SIG-M5 treated with dmso at 0.1 percent for 504 hours (cell line): ENCODE data around the gene MRPL58.
"Not testable (repeated sequence)": the region's sequence is repeated elsewhere in the genome, so short reads cannot be mapped to it uniquely, and the experiment has no call there.

ENCODE experiments used
- DNase-seq: peaks from one replicate; lab custom pipeline; 2025; ENCODE audit not compliant: unreplicated experiment; lab: John Stamatoyannopoulos, UW

Gene MRPL58

DNA sequence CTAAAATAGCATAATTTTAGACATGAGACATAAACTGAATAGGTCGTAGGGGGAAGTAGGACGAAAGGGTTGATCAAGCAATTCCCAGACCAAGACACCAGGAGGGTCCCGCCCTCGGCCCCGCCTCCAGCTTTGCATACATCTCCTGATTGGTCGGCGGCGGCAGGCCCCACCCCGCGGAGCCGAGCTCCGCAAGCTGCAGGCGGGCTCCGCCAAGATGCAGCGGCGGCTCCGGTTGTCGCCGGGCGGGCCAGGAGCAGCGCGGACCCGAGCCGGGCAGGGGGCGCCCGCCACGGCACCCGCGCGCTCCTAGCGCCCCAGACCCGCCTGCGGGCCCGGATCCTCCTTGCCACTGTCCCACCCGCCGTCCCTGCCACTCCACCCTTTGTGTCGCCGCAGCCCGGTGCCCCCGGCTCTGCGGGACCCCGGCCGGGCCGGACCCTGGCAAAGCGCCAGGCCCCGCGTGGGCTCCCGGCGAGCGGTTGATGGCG is 25.0 kb upstream of the MRPL58 start, which contains the start of gene CDR2L:
Gene CDR2L (plus strand): TSS at position 215 of the 491 bp plus-strand sequence. CDS start 412 bp downstream, outside the sequence.
- peak; percentile 97 for DNase-seq

DNA sequence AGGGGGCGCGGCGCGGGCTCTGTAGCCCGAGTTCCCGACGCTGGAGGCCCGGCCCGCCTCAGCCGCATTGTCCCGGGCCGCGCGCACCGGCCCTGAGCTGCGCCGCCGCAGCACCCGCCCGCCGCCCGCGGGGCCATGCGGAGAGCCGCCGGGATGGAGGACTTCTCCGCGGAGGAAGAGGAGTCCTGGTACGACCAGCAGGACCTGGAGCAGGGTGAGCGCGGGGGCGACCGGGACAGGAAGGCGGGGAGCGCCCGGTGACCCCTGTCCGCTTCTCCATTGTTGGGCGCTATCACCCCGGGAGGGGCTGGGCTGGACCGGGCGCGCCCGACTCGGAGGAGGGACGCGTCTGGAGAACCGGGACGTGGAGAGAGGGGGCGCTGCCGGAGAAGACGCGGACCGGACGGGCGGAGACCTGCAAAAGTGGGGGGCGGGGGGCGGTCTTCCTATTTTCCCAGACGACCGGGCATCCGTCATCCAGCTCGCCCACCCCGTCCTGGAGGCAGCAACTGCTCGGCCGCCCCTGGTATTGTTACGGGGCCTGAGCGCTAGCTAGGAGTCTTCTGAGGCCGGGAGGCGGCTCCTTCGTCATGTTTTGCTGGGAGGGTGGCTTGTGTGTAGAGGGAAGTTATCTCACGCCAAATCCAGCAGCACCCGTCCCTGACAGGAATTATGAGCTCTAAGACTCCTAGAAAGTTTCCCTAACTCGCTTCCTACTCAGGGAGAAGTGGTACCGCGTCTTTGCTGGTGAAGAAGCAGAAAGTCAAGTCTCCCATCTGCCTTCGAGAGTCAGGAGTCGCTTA is 24.4 kb upstream of the MRPL58 start:
- peak; percentile 48 for DNase-seq

DNA sequence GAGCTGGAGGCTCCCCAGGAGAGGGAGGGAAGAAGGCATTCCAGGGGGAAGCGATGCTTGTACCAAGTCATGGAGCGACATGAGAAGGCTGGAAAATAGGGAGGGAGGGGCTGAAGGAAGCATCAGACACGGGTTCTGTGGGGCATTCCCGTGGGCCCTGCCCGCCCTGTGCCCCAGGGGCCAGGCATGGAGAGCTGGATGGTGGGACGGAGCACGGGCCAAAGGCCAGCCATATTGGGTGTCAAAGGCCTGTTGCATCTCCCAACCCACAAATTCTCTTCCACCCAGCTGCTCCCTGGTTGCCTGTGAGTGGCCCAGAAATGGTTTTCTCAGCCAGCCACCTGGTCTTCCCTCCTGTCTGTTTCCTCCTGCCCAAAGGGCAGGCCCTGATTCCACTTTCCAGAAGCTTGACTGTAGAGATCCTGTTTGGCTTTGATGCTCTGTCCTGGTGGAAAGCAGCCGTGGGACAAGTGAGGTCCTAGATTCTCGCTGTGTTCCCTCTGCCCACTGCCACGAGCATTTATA is 21.8 kb upstream of the MRPL58 start:
- no peak for DNase-seq

DNA sequence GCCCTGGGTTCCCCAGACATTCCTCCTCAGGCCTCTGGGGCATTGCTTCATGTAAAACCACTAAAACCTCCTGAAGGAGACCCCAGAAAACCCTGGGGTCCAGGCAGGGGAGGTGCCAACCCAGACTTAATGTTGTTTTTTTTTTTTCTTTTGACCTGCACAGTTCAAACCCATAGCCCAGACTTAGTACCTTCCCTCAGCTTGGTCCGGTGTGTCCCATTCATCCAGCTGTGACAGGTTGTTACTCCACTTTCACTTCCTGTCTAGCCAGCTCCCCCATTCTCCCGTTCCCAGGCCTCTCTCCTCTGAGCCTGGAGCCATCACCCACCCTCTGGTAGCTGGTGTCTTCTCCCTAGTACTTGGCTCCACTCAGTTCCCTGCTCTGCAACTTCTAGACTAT is 20.2 kb upstream of the MRPL58 start:
- DNase-seq: no peak

DNA sequence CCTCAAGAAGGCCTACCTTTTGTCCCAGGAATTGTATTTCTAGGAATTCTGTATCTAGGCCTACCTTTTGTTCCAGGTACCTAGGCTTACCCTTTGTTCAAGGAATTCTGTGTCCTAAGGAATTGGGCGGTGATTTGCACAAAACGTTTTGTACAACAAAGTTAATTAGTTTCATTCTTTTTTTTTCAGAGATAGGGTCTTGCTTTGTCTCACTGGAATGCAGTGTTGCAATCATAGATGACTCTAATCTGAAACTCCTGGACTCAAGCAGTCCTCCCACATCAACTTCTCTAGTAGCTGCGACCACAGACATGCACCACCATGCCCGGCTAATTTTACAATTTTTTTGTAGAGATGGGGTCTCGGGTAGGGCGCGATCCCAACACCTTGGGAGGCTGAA is 18.0 kb upstream of the MRPL58 start:
- peak; percentile 38 for DNase-seq

DNA sequence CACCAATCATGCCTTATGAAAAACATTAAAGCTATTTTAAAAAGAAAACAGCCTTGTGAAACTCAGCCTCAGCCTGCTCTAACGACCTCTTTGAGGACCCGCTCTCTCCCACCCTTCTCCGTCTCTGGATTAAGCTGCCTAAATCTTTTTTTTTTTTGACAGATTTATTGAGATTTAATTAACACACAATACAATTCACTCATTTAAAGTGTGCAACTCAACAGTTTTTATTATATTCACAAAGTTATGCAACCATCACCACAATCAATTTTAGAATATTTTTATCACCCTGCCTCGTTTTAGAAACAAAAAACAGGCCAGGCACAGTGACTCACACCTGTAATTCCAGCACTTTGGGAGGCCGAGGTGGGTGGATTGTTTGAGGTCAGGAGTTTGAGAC is 16.6 kb upstream of the MRPL58 start:
- no peak for DNase-seq

DNA sequence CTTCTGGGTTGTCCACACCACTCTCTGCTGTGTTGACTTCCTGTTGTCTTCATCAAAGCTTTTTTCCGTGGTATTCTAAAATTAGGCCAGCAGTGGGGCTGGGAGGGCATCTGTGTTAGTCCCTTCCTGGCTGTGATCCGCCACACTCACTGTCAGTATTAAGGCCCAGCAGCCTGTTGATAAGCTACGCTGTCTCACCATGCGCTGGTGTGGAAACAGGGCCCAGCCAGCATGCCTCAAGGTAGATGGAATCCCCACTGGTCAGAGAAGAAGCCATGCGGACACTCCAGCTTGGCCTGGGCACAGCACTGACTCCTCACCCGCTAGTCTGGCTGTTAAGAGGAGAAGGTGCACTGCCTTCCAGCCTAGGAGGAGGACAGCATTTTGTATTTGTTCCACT is 13.7 kb upstream of the MRPL58 start:
- no peak for DNase-seq

DNA sequence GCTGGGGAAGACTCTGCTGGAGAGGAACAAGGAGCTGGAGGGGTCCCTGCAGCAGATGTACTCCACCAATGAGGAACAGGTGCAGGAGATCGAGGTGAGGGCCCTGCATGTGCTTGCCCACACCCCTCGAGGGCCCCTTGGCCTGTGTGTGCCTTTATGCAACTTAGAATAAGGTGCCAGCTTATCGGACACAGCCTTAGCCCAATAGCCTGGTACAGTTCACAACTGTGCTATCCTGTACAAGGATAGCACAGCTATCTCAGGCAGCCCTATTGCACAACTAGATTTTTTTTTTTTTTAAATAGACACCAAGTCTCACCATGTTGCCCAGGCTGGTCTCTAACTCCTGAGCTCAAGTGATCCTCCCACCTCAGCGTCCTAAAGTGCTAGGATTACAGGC is 12.9 kb upstream of the MRPL58 start:
- no peak for DNase-seq

DNA sequence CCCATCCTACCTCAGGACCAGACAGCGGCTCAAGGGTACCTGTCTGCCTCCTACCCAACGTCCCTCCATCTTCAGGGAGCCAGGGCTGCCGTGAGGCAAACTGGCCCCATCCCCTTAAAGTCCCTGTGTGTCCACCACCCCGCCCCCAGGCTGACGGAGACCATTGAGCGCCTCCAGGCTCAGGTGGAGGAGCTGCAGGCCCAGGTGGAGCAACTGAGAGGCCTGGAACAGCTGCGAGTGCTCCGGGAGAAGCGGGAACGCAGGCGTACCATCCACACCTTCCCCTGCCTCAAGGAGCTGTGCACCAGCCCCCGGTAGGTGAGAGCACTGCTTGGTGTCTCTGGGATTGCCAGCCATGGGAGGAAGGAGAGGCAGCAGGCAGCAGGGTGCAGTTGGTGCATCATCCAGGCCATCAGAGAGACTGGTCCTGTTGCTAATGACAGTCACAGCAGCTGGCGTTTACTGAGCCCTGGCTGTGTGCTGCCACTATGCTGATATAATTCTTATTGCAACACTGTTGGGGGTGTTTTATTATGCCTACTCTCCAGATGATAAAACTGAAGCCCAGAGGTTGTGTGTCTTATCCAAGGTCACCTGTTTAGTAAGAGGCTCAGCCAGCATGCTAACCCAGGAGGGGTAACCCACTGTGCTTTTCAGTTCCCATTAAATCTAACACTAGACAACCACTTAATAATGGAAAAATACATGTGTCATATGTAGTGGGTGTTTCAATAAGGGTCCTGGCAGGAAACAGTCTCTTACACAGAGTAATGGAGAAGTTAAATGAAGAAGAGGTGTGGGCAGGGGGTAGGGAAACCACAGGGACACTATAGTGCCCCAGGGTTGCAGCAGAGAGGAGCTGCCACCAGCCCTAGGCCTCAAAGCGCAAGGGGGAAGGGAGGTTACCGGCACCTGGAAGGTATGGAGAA is 10.3 kb upstream of the MRPL58 start:
- DNase-seq: no peak

DNA sequence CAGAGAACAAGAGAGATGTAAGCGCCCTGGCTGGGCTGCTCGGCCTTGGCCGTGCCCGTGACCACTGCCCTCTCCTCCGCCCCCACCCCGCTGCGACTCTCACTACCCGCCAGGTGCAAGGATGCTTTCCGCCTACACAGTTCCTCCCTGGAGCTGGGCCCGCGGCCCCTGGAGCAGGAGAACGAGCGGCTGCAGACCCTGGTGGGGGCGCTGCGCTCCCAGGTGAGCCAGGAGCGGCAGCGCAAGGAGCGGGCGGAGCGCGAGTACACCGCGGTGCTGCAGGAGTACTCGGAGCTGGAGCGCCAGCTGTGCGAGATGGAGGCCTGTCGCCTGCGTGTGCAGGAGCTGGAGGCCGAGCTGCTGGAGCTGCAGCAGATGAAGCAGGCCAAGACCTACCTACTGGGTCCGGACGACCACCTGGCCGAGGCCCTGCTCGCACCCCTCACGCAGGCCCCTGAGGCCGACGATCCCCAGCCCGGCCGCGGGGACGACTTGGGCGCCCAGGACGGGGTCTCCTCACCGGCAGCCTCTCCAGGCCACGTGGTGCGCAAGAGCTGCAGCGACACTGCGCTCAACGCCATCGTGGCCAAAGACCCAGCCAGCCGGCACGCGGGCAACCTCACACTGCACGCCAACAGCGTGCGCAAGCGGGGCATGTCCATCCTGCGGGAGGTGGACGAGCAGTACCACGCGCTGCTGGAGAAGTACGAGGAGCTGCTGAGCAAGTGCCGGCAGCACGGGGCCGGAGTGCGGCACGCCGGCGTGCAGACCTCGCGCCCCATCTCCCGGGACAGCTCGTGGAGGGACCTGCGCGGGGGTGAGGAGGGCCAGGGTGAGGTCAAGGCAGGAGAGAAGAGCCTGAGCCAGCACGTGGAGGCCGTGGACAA is 9.2 kb upstream of the MRPL58 start:
- no peak for DNase-seq

DNA sequence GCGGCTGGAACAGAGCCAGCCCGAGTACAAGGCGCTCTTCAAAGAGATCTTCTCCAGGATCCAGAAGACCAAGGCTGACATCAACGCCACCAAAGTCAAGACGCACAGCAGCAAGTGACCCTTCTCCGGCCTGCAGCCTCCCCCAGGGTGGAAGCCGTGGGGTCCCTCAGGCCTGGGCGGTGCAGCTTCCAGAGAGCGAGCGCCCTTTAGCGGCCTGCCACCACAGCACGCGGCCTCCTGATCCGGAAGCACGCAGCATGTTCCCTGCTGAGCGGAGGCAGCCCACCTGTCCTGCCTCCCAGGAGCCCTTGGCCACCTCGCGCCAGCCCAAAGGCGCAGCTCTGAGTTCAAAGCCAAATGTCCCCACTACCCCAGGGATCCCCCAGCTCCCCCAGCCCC is 8.5 kb upstream of the MRPL58 start:
- no peak for DNase-seq

DNA sequence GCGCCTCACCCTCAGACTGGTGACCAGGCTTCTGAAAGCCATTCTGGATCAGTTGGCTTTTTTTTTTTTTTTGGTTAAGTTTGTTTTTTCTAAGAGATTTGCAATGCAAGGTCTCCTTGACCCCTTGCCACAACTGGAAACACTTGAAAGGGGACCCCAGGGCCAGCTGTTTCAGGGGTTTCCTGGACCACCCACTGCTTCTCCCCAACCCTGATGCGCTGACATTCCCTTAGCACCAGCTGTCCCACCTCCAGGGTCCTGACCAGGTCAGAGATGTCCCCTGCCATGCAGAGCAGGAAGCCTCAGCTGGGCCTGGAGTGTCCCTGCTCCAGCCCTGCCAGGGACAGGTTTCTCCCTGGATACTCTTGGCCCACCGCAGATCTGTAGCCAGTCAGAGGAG is 8.1 kb upstream of the MRPL58 start:
- no peak for DNase-seq

DNA sequence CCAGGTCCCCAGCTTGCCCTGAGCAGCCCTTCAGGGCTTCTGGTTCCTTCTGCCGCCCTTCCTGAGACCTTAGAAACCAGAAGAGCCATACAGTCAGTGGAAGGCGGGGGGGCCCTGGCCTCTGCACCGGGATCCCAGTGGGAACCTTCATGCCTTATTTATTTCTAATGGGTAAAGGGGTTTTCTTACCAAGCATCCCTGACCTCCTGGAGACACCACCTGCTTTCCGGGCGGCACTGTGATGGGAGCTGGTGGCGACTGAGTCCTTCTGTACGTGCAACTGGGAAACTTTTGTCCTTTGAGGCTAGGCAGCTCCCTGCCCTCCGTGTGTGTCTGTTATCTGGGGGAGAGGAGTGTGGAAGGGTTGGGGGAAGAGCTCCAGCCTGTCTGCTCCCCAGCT is 7.2 kb upstream of the MRPL58 start:
- no peak for DNase-seq

DNA sequence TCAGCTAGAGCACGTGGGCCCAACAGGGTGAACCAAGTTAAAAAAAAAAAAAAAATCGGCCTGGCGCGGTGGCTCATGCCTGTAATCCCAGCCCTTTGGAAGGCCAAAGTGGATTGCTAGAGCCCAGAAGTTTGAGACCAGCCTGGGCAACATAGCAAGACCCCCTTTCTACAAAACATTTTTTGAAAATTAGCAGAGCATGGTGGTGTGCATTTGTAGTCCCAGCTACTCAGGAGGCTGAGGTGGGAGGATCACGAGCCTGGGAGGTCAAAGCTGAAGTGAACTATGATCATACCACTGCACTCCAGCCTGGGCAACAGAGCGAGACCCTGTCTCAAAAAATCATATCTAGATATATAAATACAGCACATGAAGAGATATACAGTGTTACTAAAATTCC is 6.4 kb upstream of the MRPL58 start:
- DNase-seq: not testable (repeated sequence)

DNA sequence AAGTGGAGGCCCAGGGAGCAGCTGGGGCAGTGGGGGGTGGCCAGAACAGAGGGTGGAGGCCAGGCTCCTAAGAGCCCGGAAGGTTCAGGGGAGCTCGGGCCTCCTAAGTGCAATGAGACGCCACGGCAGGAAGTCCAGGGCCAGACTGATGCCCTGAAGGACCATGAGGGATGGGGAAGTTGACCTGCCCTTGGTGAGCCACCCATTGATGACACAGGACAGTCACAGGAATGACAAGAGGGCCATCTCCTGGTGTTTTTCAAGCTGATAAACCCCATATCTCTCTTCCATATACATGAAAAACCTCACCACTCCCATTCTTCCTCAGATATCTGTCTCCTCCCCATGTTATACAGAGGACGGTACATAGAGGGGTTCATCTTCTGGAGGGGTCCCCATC is 5.8 kb upstream of the MRPL58 start:
- DNase-seq: no peak

DNA sequence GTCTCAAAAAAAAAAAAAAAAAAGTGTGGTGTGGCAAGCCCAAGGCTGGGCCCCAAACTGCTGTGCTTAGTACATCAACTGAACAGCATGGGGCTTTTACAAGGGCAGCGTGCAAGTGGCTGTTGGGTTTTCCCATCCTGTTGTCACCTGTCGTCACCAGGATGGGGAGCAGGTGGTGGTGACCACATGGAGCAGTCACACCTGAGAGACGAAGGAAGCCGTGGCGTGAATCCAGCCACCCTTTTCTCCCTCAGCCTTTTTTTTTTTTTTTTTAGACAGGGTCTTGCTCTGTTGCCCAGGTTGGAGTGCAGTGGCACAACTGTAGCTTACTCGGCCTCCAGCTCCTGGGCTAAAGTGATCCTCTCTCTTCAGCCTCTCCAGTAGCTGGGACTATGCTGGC is 4.1 kb upstream of the MRPL58 start:
- no peak for DNase-seq

DNA sequence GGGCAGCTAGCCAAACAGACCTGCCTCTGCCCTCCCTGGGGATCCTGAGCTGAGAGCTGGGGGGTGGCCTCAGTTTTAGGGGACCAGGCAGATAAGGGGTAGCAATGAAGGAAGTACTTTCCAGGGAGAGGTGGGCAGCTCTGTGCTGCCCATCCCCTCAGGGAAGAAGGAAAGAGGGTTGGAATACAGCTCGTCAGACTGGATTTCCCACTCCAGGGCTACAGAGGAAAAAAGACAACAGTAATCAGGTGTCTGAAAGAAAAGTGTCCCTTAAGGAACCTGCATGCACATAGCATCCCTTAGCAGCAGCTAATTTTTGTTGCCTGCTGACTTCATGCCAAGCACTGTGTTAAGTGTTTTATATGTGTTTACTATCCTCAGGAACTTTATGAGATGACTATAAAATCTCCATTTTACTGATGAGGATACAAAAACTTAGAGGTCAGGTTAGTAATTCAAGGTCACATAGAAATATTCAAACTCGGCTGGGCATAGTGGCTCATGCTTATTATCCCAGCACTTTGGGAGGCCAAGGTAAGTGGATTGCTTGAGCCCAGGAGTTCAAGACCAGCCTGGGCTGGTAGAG is 3.2 kb upstream of the MRPL58 start:
- no peak for DNase-seq

DNA sequence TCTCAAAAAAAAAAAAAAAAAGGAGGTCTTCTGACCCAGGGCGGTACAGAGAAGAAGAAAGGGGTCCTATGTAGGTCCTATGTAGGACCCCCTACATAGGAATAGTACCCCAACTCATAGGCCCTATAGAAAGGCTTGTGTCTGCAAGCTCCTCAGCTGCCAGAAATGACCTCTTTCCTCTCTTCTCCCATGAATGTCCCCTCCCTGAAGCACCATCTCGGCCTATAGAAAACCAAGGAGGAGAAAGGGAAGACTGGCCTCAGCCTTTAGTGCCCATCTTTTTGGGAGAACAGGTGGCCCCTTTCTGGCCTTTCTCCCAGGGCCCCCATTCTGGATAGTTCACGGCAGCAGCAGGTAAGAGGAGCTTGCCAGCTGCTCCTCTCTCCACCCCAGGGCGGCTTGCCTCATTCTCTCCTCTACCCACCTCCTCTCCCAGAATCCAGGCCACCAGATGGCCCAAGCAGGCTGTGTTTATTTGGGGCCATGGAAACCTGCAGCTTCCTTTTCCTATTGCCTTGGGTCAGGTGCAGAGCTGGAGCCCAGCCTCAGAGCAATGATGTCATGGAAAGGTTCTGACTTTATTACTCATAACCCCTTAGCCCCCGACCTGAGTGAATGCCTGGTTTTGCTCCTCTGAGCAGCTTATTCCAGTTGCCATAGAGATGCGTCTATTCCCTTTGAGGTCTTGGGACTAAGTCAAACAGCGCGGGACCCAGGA is 1.6 kb upstream of the MRPL58 start:
- DNase-seq: no peak

DNA sequence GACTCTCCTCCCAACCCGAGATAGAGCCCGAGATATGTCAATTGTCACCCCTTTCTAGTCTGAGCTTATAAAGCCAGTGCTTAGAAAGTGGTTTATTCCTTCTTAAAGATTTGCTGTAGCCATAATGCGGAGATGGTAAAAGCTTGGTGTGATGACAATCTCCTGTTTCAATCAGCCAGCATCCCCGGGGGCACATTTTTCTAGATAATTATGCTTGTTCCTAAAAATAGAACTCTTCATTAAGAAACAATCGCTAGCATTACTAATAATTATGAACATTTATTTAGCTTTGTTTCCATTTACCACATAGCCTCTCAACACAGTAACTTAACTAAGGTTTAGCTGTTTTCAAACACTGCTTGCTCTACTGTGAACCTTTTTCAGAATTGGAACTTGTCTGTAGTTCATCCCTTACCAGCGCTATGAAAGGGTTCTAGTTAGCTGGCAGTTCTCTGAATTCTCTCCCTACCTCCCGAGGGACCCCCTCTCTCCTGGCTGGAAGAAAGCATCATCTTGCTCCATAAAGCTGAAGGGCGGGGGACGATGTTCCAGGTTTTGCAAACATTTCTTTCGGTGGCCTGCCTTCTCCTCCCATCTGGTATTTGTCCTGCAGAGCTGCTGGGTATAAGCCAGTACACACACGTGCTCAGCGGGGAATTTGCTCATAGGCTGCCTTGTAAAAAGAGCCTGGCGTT is 922 bp upstream of the MRPL58 start:
- no peak for DNase-seq
